Fibroblast of skin of left biceps (primary cell): ENCODE results near the gene TNFRSF19.
"Not testable (repeated sequence)": the region's sequence is repeated elsewhere in the genome, so short reads cannot be mapped to it uniquely, and the experiment has no call there.

ENCODE experiments used
- DNase-seq, 2 experiments: peaks; one replicate each; pipeline ENCODE4 v3.0.0-alpha.2; 2013; ENCODE audit warnings: low read depth in 2 of 2

TNFRSF19 gene

DNA sequence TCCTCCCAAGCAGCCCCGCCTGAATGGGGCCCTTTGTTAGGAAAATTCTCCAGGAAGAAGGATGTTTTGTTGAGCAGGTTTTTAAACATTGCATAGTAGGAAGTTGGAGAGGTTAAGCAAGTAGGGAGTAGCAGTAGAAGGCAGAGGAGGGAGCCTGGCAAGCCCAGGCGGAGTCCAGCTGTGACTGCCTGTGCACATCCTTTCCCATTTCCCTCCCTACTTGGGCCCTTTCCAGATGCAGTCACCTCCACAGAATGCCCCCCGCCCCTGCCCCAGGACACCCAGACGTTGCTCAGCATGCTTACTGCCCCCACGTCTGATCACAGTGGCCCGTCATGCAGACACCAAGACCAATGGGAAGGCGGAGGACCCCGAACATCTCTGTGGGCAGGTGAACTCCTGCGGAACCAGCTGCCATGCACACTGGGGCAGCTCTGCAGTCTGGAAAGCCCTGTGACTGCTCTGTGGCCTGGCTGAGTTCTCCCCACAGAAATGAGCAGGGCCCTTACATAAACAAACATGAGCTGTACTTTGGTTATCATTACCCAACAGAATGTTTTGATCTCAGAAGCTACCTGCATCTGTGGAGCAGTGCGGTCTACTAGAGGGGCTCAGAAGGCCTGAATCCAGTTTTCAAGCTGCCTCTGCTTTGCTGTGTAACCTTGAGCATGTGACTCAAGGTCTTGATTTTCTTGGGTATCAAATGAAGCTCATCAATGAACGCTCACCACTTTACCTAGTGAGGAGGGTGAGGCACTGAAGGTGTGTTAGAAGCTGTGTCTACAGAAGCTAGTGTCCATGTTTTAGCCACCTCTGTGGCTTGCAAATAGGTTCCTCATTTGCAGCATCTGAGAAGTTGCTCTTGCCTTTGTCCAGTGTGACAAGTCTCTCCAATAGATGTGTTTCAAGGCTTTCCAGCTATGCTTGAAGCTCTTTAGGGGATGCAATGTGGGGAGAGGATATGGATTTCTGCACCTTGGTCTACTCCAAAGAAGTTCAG is 84.2 kb downstream of the TNFRSF19 start:
- DNase-seq = no peak

GRCh38 chr13:23655321-23655720 is 85.1 kb downstream of the TNFRSF19 start:
- no peak for DNase-seq

GRCh38 chr13:23656637-23657371 is 86.6 kb downstream of the TNFRSF19 start:
- peak in 1 of 2 experiments; percentile 36 for DNase-seq

DNA sequence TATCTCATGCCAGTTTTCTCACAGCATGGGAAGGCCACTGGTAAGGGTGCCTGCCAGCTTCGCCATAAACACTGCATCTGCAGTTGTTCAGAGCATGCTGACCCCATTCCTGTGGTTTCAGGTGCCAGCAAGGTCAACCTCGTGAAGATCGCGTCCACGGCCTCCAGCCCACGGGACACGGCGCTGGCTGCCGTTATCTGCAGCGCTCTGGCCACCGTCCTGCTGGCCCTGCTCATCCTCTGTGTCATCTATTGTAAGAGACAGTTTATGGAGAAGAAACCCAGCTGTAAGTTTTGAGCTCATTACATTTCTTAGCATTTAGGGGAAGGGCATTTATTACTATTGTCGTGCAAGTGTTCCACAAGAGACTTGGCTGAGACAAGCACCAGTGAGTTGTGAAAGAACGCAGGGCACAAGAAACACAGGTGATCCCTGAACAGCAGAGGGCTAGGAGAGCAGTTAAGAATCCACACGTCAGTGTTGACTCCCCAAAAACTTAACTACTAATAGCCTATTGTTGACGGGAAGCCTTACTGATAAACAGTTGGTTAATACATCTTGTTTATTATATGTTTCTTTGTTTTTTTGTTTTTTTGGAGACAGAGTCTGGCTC is 88.8 kb downstream of the TNFRSF19 start:
- DNase-seq = no peak

DNA sequence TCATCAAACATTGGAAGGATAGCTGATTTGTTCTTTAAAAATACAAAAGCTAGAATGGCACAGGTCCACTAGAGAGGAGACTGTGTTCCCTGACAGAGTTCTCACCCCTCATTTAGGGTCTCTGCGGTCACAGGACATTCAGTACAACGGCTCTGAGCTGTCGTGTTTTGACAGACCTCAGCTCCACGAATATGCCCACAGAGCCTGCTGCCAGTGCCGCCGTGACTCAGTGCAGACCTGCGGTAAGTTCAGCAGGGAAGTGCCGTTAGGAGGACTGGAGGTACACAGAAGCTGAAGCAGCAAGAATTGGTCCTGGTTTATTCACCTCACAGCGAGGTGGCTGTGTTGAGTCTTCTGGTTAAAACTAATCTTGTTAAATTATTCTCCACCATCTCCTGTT is 90.0 kb downstream of the TNFRSF19 start:
- no peak for DNase-seq

DNA sequence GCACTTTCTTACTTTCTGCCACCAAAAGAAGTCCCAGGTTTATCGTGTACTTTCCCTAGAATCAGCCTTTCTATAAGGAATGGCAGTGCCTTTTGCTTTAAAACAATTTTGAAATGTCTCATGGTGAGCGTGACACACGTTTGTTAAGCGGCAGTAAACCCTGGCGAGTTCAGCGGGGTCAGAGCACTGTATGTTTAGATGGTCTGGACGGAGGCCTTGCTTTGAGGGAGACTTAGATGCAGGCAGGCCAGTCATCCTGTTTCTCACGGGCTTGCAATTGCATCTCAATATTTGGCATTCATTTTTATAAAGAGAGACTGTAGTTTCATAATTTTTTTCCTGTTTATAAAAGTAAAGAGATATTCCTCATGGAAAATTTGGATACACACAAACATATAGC is 96.4 kb downstream of the TNFRSF19 start:
- DNase-seq = no peak

DNA sequence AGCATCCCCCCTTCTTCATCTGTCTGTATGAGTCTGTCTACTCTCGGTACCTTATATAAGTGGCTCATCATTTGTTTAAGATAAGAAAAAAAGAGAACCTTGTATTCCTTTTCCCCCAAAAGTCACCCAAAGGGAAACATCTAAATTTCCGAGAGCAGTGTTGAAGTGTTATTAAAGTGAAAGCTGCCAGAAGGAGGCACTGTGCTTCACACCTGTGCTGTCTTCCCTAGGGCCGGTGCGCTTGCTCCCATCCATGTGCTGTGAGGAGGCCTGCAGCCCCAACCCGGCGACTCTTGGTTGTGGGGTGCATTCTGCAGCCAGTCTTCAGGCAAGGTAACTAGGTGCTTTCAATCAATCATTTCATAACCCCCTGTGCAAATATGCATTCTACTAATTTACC is 97.5 kb downstream of the TNFRSF19 start:
- DNase-seq = no peak

GRCh38 chr13:23668562-23668961 is 98.3 kb downstream of the TNFRSF19 start:
- DNase-seq = no peak

- no peak for DNase-seq
Measured at GRCh38 chr13:23670793-23671192, 100.6 kb downstream of the TNFRSF19 start.

GRCh38 chr13:23671377-23671776 is 101.2 kb downstream of the TNFRSF19 start:
- peak; percentile 37 to 47 for DNase-seq

DNA sequence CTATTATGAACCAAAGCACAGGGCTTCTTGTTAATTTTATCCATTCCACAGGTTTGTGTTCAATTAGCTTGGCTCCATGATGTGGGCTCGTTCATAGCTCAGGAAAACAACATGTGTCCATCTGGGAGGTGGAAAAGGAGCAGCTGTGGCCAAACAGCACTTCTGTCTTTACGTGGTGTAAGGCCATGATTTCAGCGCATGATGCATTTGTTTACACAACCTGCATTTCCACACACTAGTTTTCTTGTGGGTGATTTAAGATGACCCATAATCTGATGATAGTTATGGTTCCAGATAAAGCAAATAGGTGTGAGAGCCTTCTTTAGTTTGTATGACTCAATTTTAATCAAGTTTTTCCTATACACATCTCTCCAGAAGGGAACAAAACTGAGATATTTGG is 101.7 kb downstream of the TNFRSF19 start:
- no peak for DNase-seq

DNA sequence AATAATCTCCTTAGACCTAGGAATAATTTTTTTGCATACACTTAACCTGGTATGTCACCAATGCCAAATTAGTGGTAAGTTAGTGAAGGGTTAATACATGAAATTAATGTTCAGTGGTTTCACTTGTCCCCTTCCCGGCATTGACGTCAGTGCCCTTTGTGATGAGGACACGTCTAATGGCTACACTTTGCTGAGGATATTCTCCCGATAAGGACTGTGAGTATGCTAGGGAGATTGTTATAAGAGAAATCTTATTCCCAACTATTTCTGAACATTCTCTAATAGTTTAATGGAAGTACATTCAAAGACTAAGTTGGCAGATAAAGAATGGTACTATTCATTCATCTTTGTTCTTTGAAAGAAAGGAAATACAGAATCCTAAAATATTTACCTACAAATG is 102.4 kb downstream of the TNFRSF19 start:
- DNase-seq = no peak

GRCh38 chr13:23673354-23673753 is 103.1 kb downstream of the TNFRSF19 start:
- peak; percentile 68 to 71 for DNase-seq

- no peak for DNase-seq
Measured at GRCh38 chr13:23673867-23674605, 103.8 kb downstream of the TNFRSF19 start.

- peak; percentile 66 to 69 for DNase-seq
Measured at GRCh38 chr13:23674795-23675640, 104.8 kb downstream of the TNFRSF19 start.

DNA sequence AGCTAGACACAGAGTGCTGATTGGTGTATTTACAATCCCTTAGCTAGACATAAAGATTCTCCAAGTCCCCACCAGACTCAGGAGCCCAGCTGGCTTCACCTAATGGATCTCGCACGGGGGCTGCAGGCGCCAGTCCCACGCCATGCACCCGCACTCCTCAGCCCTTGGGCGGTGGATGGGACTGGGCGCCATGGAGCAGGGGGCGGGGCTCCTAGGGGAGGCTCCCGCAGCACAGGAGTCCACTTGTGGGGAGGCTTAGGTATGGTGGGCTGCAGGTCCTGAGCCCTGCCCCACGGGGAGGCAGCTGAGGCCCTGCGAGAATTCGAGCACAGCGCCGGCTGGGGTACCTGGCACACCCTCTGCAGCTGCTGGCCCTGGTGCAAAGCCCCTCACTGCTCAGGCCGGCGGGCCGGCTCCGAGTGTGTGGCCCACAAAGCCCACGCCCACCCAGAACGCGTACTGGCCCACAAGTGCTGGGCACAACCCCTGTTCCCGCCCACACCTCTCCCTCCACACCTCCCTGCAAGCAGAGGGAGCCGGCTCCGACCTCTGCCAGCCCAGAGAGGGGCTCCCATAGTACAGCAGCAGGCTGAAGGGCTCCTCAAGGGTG is 107.6 kb downstream of the TNFRSF19 start:
- not testable (repeated sequence) for DNase-seq

DNA sequence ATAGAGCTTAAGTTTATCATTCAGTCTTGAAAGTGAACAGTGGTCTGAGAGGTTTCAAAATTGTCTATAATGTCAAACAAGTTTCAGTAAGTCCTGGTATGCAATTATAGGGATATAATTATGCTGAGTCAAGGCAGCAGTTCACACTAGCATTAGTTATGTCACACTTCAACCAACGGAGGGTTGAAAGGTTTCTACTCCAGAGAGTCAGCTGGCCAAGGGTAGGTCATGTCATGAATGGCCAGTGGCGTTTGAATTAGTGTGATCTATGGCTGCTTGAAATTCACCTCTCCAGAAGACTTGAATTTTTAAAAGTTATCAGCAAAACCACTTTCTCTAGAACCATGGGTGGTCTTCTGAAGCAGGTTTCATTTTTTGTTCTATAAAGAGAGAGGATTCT is 108.6 kb downstream of the TNFRSF19 start:
- DNase-seq = no peak

DNA sequence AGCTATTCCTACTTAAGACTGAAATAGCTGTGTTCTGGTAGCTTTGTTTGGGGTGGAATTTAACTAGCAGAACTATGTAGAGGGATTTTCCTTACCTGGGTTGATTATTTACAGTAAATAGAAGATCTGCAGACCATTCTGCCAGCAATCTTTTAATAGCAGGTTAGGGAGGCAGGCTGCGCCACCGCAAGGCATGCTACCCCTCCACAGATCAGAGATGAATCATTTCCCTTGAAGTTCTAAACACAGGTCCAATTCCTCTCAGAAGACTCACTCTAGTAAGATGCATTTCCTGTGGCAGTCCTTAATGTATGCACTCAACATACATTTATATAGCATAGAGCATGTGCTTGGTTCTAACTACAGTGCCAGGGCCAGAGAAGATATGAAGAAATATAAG is 109.0 kb downstream of the TNFRSF19 start:
- peak; percentile 44 to 54 for DNase-seq

DNA sequence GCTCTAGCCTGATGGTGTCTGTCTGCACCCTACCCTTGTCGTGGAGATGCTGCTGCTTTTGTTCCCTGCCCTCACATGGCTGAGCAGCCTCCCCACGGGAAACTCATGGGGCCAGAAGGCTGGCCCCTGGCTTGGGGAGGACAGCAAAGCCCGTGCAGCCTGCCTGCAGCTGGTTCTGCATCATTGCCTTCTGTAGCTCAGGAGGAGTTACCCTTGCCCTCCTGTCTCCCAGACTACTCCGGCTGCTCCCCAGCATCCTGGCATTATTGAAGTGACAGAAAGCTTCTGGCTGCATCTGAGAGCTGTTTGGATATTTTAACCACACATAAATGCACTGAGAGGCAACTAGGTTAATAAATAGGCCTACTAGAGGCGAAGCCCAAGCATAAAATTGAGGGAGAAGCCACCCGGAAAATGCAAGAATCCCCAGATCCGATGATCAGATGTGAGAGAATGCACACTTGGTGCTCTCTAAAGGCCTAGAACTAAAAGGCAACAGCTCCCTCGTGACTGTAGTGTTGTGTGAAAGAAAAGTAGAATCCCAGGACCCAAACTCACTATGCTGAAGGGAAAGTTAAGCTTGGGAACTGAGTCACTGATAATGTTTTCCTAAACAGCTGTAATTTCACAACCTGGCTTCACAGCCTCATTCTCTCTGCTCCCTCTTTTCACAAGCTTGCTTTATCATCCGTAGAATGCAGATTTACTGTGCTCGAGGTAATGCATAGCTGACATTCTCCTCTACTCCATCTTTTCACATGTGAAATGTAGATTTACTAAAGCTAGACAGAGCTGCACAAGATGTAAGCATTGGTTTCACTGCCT is 110.8 kb downstream of the TNFRSF19 start:
- DNase-seq = peak in 1 of 2 experiments; percentile 32
